Activated effector memory CD4-positive, alpha-beta T cell treated with Interleukin-2 at 50 U/mL for 16 hours (primary cell): ENCODE results near the gene TNNT2.

Experiments used
- DNase-seq: peaks from one replicate; pipeline ENCODE4 v3.0.0-alpha.2; 2020

Gene TNNT2

GRCh38 chr1:201331166-201331565 is 46.3 kb downstream of the TNNT2 start:
- no peak for DNase-seq

GRCh38 chr1:201330541-201330940 is 46.9 kb downstream of the TNNT2 start:
- DNase-seq: no peak

GRCh38 chr1:201329801-201330200 is 47.7 kb downstream of the TNNT2 start:
- DNase-seq: no peak

GRCh38 chr1:201329286-201329685 is 48.2 kb downstream of the TNNT2 start:
- no peak for DNase-seq

GRCh38 chr1:201328576-201328975 is 48.9 kb downstream of the TNNT2 start:
- no peak for DNase-seq

GRCh38 chr1:201327687-201328240 is 49.7 kb downstream of the TNNT2 start:
- DNase-seq: no peak

GRCh38 chr1:201326710-201327109 is 50.8 kb downstream of the TNNT2 start:
- DNase-seq: no peak

- DNase-seq: no peak
Observed at GRCh38 chr1:201325678-201326060, 51.8 kb downstream of the TNNT2 start.

- DNase-seq: no peak
Observed at GRCh38 chr1:201324821-201325677, 52.4 kb downstream of the TNNT2 start.

- no peak for DNase-seq
Observed at GRCh38 chr1:201324306-201324705, 53.2 kb downstream of the TNNT2 start.

- DNase-seq: no peak
Observed at GRCh38 chr1:201322653-201323510, 54.6 kb downstream of the TNNT2 start.

GRCh38 chr1:201321826-201322390 is 55.6 kb downstream of the TNNT2 start:
- no peak for DNase-seq

GRCh38 chr1:201320168-201320788 is 57.2 kb downstream of the TNNT2 start:
- DNase-seq: no peak

- no peak for DNase-seq
Observed at GRCh38 chr1:201319631-201320030, 57.8 kb downstream of the TNNT2 start.

- DNase-seq: no peak
Observed at GRCh38 chr1:201318504-201319340, 58.8 kb downstream of the TNNT2 start.

GRCh38 chr1:201317551-201317950 is 59.9 kb downstream of the TNNT2 start:
- DNase-seq: no peak

- DNase-seq: no peak
Observed at GRCh38 chr1:201316556-201316955, 60.9 kb downstream of the TNNT2 start.

- DNase-seq: no peak
Observed at GRCh38 chr1:201313086-201313485, 64.4 kb downstream of the TNNT2 start.

- DNase-seq: no peak
Observed at GRCh38 chr1:201312298-201312697, 65.2 kb downstream of the TNNT2 start.

GRCh38 chr1:201311356-201312011 is 66.0 kb downstream of the TNNT2 start:
- DNase-seq: no peak

- no peak for DNase-seq
Observed at GRCh38 chr1:201310986-201311355, 66.5 kb downstream of the TNNT2 start.
